GM21423 (cell line): Measurements from ENCODE around the gene BFAR.
A peak's percentile ranks its signal among the peaks of the same experiment; 100 is the strongest.
"Not testable (repeated sequence)": the region's sequence is repeated elsewhere in the genome, so short reads cannot be mapped to it uniquely, and the experiment has no call there.

ENCODE experiments used
- ATAC-seq: cut with Tn5 transposase; IDR thresholded peaks from one replicate; pipeline ENCODE4 v1.9.1; 2021; ENCODE audit warnings: mild to moderate bottlenecking, moderate library complexity; ENCODE audit not compliant: unreplicated experiment

BFAR gene

GRCh38 chr16:14635395-14636165 is 2.8 kb downstream of the BFAR start:
- no peak for ATAC-seq

- not testable (repeated sequence) for ATAC-seq
These were observed 3.6 kb downstream of the BFAR start for GRCh38 chr16:14636179-14636950.

DNA sequence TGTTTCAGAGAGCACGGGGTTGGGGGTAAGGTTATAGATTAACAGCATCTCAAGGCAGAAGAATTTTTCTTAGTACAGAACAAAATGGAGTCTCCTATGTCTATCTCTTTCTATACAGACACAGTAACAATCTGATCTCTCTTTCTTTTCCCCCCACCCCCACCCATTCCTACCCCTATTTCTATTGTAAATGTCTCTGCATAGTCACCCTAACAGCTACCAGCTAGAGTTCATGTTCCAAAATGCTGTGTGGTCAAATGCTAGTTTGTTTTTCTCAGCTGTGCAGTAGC is 4.1 kb downstream of the BFAR start:
- ATAC-seq = not testable (repeated sequence)

DNA sequence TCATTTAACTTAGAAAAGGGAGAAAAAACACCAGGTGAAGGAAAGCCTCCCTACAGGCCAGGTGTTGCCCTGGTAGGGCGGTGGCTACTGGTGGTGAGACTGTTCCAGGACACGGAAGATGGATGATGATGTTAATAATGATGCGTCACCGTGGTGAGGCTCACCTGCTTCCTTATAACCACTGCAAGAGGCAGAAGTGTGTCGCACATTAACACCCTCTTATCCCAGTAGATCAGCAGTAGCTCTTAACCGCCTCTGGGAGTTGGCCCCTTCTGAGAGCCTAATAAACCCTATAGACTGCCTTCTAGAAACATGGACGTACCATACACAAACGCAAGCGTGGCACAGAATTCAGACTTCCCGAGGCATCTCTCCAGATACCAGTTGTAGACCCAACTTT is 7.8 kb downstream of the BFAR start:
- ATAC-seq = no peak

DNA sequence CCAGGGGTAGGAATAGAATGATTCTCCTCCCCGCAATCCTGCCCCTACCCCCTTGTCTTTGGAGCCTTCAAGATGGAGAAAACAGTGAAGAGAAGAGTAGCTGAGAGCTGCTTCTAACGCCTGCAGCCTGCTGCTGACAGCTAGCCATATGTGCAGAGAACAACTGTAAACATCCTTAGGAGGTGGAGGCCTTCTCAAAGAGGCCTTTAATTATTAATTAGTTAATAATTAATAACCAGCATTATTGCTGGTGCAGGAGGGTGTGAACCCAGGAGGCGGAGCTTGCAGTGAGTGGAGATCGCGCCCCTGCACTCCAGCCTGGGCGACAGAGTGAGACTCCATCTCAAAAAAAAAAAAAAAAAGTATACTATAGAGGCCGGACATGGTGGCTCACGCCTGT is 8.5 kb downstream of the BFAR start:
- ATAC-seq = no peak

DNA sequence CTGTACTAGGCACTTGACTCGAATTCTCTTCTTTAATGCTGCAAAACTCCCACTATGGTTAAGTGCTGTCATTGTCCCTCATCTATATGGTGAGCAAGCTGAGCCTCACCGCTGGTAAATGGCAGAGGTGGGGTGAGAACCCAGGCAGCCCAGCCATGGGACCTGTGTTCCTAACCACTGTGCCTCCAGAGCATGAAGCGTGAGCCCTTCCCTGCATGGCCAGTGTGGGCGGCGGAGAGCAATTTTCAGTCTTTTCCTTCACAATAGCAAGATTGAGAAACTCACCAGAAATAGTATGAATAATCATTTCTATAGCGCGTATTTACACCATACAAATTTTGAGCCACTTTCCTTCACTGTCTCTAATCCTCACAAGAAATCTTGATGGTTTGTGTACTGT is 9.2 kb downstream of the BFAR start:
- no peak for ATAC-seq

GRCh38 chr16:14649816-14650215 is 17.1 kb downstream of the BFAR start:
- ATAC-seq = no peak

DNA sequence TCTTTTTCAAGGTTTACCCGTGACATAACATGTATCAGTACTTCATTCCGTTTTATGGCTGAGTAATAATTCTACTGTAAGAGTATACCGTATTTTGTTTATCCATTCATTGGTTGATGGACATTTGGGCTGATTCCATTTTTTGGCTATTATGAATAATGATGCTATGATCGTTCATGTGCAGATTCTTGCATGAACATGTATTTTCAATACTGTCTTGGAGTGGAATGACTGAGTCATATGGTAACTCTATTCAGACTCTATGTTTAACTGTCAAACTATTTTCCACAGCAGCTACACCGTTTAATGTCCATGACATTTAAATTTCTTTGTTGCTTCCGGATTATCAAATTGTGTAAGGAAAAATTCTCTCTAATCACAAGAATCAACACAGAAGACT is 17.9 kb downstream of the BFAR start:
- no peak for ATAC-seq

- no peak for ATAC-seq
These were observed 20.0 kb downstream of the BFAR start for GRCh38 chr16:14652726-14653125.

- no peak for ATAC-seq
These were observed 25.3 kb downstream of the BFAR start for GRCh38 chr16:14658063-14658462.

DNA sequence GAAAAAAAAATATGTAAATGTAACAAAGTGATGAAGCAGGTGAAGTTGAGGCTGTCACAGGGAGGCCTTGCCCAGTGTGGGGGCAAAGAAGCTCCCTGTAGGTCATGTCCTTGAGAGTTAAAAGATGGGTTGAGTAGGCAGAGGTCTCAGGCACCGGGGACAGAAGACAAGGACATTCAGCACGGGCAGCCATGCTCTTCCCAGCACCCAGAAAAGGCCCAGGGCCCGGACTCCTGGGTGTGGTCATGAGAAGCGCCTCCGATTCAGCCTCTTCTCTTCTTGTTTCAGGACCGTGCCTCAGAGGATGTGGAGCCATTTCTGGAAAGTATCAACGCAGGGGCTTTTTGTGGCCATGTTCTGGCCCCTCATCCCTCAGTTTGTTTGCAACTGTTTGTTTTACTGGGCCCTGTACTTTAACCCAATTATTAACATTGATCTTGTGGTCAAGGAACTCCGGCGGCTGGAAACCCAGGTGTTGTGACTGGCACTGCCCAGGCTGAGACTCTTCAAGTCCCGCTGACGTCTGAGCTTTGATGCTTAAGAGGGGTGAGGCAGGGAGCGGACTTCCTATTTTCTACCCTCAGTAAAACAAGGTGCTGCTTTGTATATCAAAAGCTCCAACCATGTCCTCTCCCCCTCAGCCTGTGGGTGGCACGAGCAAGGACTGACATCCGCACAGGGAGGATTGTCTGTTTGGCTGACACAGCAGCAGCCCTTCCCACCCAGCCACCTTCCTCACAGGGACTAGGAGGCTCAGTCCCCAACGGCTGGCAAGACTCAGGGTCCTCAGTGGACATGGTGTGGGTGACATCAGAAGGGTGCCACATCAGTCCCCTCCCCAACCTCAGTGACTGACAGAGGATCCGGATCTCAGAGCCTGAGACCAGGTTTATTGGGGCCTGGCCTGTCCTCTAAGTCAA is 34.9 kb downstream of the BFAR start:
- ATAC-seq = no peak

DNA sequence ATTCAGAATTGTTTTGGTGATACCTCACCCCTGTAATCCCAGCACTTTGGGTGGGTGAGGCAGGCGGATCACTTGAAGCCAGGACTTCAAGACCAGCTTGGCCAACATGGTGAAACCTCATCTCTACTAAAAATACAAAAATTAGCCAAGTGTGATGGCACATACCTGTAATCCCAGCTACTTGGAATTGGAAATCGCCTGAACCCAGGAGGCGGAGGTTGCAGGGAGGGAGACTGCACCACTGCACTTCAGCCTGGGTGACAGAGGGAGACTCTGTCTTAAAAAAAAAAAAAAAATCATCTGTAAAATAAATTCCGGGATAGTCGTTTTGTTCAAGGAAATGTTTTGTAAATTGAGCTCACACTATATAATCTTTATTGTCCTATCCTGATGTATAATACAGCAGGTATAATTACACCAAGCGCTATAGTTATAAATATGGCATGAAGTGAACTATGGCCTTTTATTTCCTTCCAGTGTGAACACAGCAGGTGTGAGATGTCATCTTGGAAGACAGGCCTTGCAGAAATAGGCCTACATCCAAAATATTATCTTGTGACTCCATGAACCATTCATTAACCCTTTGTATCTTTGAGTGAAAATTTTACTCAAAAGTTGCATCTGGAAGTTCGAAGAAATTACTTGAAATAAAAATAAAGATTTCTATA is 35.9 kb downstream of the BFAR start:
- no peak for ATAC-seq

DNA sequence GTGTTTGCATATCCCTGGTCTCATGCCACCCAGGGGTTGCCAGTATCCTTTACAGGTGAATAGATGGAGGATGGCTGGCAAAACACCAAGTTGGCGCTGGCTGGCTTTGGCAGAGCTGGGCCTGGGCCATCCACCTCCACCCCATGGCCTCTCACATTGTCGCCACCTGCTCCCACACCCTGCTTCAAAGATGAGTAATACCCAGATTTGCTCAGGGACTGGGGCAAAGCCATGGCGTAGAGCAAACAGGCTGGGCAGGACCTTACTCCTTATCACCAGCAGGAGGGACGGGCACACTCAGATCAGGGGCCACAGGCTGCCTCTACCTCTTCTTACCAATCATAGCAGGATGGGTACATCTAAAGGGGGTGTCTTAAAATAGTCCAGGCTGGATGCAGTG is 37.0 kb downstream of the BFAR start:
- ATAC-seq = no peak

- ATAC-seq = peak; percentile 62
These were observed 39.7 kb downstream of the BFAR start for GRCh38 chr16:14672403-14672971.

DNA sequence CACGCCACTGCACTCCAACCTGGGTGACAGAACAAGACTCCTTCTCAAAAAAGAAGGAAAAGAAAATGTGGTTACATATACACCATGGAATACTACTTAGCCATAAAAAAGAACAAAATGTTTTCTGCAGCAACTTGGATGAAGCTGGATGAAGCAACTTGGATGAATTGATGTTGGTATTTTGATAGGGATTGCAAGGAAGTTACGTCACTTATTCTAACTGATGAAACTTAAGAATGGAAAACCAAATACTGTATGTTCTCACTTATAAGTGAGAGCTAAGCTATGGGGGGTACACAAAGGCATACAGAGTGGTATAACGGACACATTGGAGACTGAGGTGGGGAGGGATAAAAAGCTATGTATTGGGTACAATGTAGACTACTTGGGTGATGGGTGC is 43.9 kb downstream of the BFAR start:
- no peak for ATAC-seq

DNA sequence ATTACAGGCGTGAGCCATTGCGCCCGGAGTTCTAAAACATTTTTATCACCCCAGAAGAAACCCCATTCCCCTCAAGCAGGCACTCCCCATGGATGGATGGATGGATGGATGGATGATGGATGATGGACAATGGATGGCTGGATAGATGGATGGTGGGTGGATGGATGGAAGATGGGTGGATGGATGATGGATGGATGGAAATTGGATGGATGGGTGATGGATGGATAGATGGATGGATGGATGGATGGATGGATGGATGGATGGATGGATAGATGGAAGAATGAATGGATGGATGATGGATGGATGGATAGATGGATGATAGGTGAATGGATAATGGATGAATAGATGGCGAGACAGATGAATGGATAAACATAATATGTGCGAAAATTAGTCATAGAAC is 44.9 kb downstream of the BFAR start:
- ATAC-seq = no peak

DNA sequence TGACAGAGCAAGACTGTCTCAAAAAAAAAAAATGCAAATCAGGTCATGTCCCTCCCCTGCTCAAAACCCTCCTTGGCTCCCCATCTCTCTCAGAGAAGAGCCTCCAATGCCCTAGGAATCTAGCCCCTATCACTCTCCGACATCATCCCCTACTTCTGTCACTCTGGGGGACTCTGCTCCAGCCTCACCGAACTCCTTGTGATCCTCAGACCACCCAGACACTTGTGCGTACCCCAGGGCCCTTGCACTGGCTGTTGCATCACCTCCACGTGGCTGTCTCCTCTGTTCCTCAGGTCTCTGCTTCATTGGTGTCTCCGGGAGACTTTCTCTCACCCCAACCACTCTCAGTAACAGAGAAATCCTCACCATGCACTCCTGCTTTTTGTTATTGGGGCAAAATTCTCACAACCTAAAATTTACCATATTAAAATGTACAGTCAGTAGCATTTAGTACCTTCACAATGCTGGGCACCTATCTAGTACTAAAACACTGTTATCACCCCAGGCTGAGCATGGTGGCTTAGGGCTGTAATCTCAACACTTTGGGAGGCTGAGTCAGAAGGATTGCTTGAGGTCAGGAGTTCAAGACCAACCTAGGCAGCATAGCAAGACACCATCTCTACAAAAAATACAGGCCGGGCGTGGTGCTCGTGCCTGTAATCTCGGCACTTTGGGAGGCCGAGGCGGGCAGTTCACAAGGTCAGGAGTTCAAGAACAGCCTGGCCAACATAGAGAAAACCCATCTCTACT is 46.2 kb downstream of the BFAR start:
- no peak for ATAC-seq

GRCh38 chr16:14680396-14680795 is 47.6 kb downstream of the BFAR start:
- ATAC-seq = not testable (repeated sequence)

- ATAC-seq = no peak
These were observed 48.4 kb downstream of the BFAR start for GRCh38 chr16:14681115-14681514.

DNA sequence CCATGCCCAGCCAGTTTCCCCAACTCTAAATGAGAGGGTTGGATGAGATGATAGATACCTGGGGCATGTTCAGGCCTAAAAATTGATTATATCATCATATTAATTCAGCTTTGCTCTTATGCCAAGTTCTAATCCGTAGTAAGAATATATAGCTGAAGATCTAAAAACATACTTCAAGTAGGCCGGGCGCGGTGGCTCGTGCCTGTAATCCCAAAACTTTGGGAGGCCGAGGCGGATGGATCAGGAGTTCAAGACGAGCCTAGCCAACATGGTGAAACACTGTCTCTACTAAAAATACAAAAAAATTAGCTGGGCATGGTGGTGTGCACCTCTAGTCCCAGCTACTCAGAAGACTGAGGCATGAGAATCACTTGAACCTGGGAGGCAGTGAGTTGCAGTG is 49.4 kb downstream of the BFAR start:
- ATAC-seq = no peak
